ENCODE data around the gene PARVG.

- TF ChIP-seq CTCF (IDR thresholded peaks at IDR 0.05; ENCODE audit: insufficient read depth, low read depth, low read length) (no peak), EZH2 (IDR thresholded peaks at IDR 0.05; ENCODE audit: insufficient read depth, low read length) (no peak)
Observed at GRCh38 chr22:44193535-44193891, 12.8 kb downstream of the PARVG start.
